Fibroblast of lung (primary cell): ENCODE results near the gene DUSP28. TPM values are rescaled to one million over a fixed set of nuclear protein-coding genes. Genes with fewer than 3 reads are reported as not detected.

ENCODE experiments used
- DNase-seq, 2 donors: peaks; one replicate each; pipeline versions ENCODE4 v3.0.0 to v3.0.0-alpha.2; 2010; ENCODE audit warnings: low read depth in 2 of 2
- H2AFZ ChIP-seq: 2 replicates; pipeline ENCODE4 v1.5.1; 2012; ENCODE audit warnings: low read length, control low read depth, inconsistent platforms
- H3K27ac ChIP-seq: 2 replicates; pipeline ENCODE4 v1.5.1; 2011; ENCODE audit warnings: low read length, control low read depth; ENCODE audit not compliant: insufficient read depth
- H3K27me3 ChIP-seq: 2 replicates; pipeline ENCODE4 v1.5.1; 2011; ENCODE audit warnings: mild to moderate bottlenecking, low read length; ENCODE audit not compliant: control insufficient read depth, insufficient read depth
- H3K36me3 ChIP-seq: 2 replicates; pipeline ENCODE4 v1.5.1; 2011; ENCODE audit warnings: low read length; ENCODE audit not compliant: control insufficient read depth, insufficient read depth
- H3K4me1 ChIP-seq: 2 replicates; pipeline ENCODE4 v1.5.1; 2011; ENCODE audit warnings: low read length; ENCODE audit not compliant: control insufficient read depth, insufficient read depth; ENCODE audit errors: extremely low read depth
- H3K4me2 ChIP-seq: 2 replicates; pipeline ENCODE4 v1.5.1; 2011; ENCODE audit warnings: low read length, control low read depth; ENCODE audit not compliant: insufficient read depth; ENCODE audit errors: extremely low read depth
- H3K4me3 ChIP-seq, 4 experiments: fragments of 200-600 bp in 1 of 4; sonication (generic) in 1 of 4; replicated peaks in 1 of 4; 2 replicates each; pipeline ENCODE4 v1.5.1; 2011 to 2016; ENCODE audit warnings: low read length in 4 of 4, low read depth in 3 of 4, mild to moderate bottlenecking in 3 of 4, control low read depth in 2 of 4, inconsistent platforms in 1 of 4, mixed read lengths in 1 of 4; ENCODE audit not compliant: insufficient read depth in 1 of 4; ENCODE audit errors: control extremely low read depth in 1 of 4
- H3K79me2 ChIP-seq: 2 replicates; pipeline ENCODE4 v1.5.1; 2012; ENCODE audit warnings: mild to moderate bottlenecking, low read length, inconsistent platforms; ENCODE audit not compliant: control insufficient read depth, insufficient read depth
- H3K9ac ChIP-seq: 2 replicates; pipeline ENCODE4 v1.5.1; 2011; ENCODE audit warnings: mild to moderate bottlenecking, low read length, control low read depth; ENCODE audit not compliant: insufficient read depth
- H3K9me3 ChIP-seq: 2 replicates; pipeline ENCODE4 v1.5.1; 2012; ENCODE audit warnings: low read depth, low read length; ENCODE audit not compliant: control insufficient read depth, insufficient read depth
- H4K20me1 ChIP-seq: 2 replicates; pipeline ENCODE4 v1.5.1; 2011; ENCODE audit warnings: low read length; ENCODE audit not compliant: control insufficient read depth, insufficient read depth; ENCODE audit errors: extremely low read depth
- CTCF ChIP-seq, 2 donors: IDR thresholded peaks in 1 of 2; conservative IDR thresholded peaks in 1 of 2; 1 replicate in 1 of 2; 2 replicates in 1 of 2; pipeline ENCODE4 v1.5.1; 2011 to 2012; ENCODE audit warnings: low read length in 2 of 2, control low read depth in 1 of 2, inconsistent platforms in 1 of 2, low read depth in 1 of 2, mild to moderate bottlenecking in 1 of 2
- EZH2 ChIP-seq: IDR thresholded peaks from 2 replicates; pipeline ENCODE4 v1.5.1; 2012; ENCODE audit warnings: low read length, control low read depth, mild to moderate bottlenecking; ENCODE audit errors: missing control alignments
- polyA plus RNA-seq, 2 donors: library from polyadenylated mRNA; depleted of rRNA in 1 of 2; stranded (reverse) in 1 of 2; unstranded in 1 of 2; fragments of >200 nt; gene quantifications; 2 replicates each; pipeline ENCODE4 v1.2.1, GENCODE V29; 2011 to 2012; ENCODE audit warnings: missing spikeins in 1 of 2
- total RNA-seq: library from RNA; depleted of rRNA; stranded (reverse); fragments of >200 nt; gene quantifications from 2 replicates; pipeline ENCODE4 v1.2.1, GENCODE V29; 2014

Gene DUSP28
- total and polyA plus RNA-seq, 2 donors (not counting 1 experiment from before 2014, with no cell fraction given) = 2.5 to 3.9 TPM

GRCh38 chr2:240553956-240554480 lies 6.1 kb upstream of the DUSP28 start:
- Histone ChIP-seq H3K36me3 (no peaks in the 10 kb centered on the region), H3K4me2 (no peak overlapping the region), H3K9ac (no peak overlapping the region), H2AFZ (no peak overlapping the region), H3K9me3 (no peaks in the 10 kb centered on the region), H3K27me3 (no peaks in the 10 kb centered on the region), H3K27ac (no peak overlapping the region), H3K4me1 (peaks cover 2% of the 10 kb centered on the region), H4K20me1 (no peaks in the 10 kb centered on the region), H3K79me2 (peaks cover 1% of the 10 kb centered on the region), H3K4me3 (no peak overlapping the region)
- DNase-seq = no peak
- TF ChIP-seq CTCF (conservative IDR thresholded peaks at IDR 0.05 in 1 of 2, IDR thresholded peaks at IDR 0.05 in 1 of 2; ENCODE audit: low read depth in 1 of 2, low read length in 2 of 2) = no peak
- no peak for TF ChIP-seq EZH2

GRCh38 chr2:240554767-240555493 lies 5.2 kb upstream of the DUSP28 start:
- H3K4me3 ChIP-seq = no peak overlapping the region
- no peak overlapping the region for H3K4me2 ChIP-seq
- peaks cover 6% of the 10 kb centered on the region for H3K79me2 ChIP-seq
- TF ChIP-seq CTCF (conservative IDR thresholded peaks at IDR 0.05 in 1 of 2, IDR thresholded peaks at IDR 0.05 in 1 of 2; ENCODE audit: low read depth in 1 of 2, low read length in 2 of 2) = no peak
- no peak for TF ChIP-seq EZH2
- no peak overlapping the region for H2AFZ ChIP-seq
- H3K27ac ChIP-seq = no peak overlapping the region
- no peak overlapping the region for H3K9ac ChIP-seq
- H4K20me1 ChIP-seq = no peaks in the 10 kb centered on the region
- H3K36me3 ChIP-seq = no peaks in the 10 kb centered on the region
- no peaks in the 10 kb centered on the region for H3K27me3 ChIP-seq
- H3K4me1 ChIP-seq = peaks cover 2% of the 10 kb centered on the region
- no peaks in the 10 kb centered on the region for H3K9me3 ChIP-seq
- no peak for DNase-seq

- H3K4me3 ChIP-seq = no peak overlapping the region
- H4K20me1 ChIP-seq = no peaks in the 10 kb centered on the region
- TF ChIP-seq CTCF (conservative IDR thresholded peaks at IDR 0.05 in 1 of 2, IDR thresholded peaks at IDR 0.05 in 1 of 2; ENCODE audit: low read depth in 1 of 2, low read length in 2 of 2) (no peak), EZH2 (no peak)
- no peaks in the 10 kb centered on the region for H3K36me3 ChIP-seq
- peaks cover 6% of the 10 kb centered on the region for H3K79me2 ChIP-seq
- DNase-seq = no peak
- no peak overlapping the region for H3K4me2 ChIP-seq
- no peak overlapping the region for H3K9ac ChIP-seq
- H3K4me1 ChIP-seq = peaks cover 2% of the 10 kb centered on the region
- no peak overlapping the region for H3K27ac ChIP-seq
- H2AFZ ChIP-seq = no peak overlapping the region
- no peaks in the 10 kb centered on the region for H3K27me3 ChIP-seq
- no peaks in the 10 kb centered on the region for H3K9me3 ChIP-seq
Measured at GRCh38 chr2:240555541-240556250, 4.5 kb upstream of the DUSP28 start.
